HL-60/S4 treated with retinoic acid at 250 ng/mL for 4 days and 3 days (cell line): ENCODE results near the gene RNF182.
"Not testable (repeated sequence)": the region's sequence is repeated elsewhere in the genome, so short reads cannot be mapped to it uniquely, and the experiment has no call there.

ENCODE experiments used
- in situ Hi-C: fragments of 300-500 bp; cut with MboI; formaldehyde crosslinking; loops from 2 replicates; pipeline ENCODE4 v1.7.0; 2022; ENCODE audit warnings: low sequenced_read_pairs

The RNF182 gene

GRCh38 chr6:13924949-13925881, at the start of gene RNF182:
TSS of gene RNF182 (plus strand) at chr6:13924952. CDS start at chr6:13977120, 52,168 bp downstream.
- in situ Hi-C loops: no loop called here

GRCh38 chr6:13877051-13877450, 47.7 kb upstream of the RNF182 start:
- in situ Hi-C loops: no loop called here

GRCh38 chr6:13880061-13880663, 44.6 kb upstream of the RNF182 start:
- in situ Hi-C loops: not testable (repeated sequence)

- in situ Hi-C loops: no loop called here
Measured at GRCh38 chr6:13881621-13882165, 43.1 kb upstream of the RNF182 start.

- in situ Hi-C loops: no loop called here
Measured at GRCh38 chr6:13883966-13884365, 40.8 kb upstream of the RNF182 start.

- in situ Hi-C loops: no loop called here
Measured at GRCh38 chr6:13884397-13884796, 40.4 kb upstream of the RNF182 start.

GRCh38 chr6:13885601-13886000, 39.2 kb upstream of the RNF182 start:
- in situ Hi-C loops: no loop called here

- in situ Hi-C loops: no loop called here
Measured at GRCh38 chr6:13886949-13887348, 37.8 kb upstream of the RNF182 start.

- in situ Hi-C loops: no loop called here
Measured at GRCh38 chr6:13892017-13892645, 32.6 kb upstream of the RNF182 start.

- in situ Hi-C loops: loop anchor here (10.0 kb wide), 1 partner anchor 242 kb away; no protein-coding TSS in a partner anchor
Measured at GRCh38 chr6:13902922-13903321, 21.8 kb upstream of the RNF182 start.

GRCh38 chr6:13903364-13903763, 21.4 kb upstream of the RNF182 start:
- in situ Hi-C loops: loop anchor here (10.0 kb wide), 1 partner anchor 241 kb away; no protein-coding TSS in a partner anchor

GRCh38 chr6:13907001-13907350, 17.8 kb upstream of the RNF182 start:
- in situ Hi-C loops: loop anchor here (10.0 kb wide), 1 partner anchor 238 kb away; no protein-coding TSS in a partner anchor

- in situ Hi-C loops: loop anchor here (10.0 kb wide), 1 partner anchor 237 kb away; no protein-coding TSS in a partner anchor
Measured at GRCh38 chr6:13907614-13908215, 17.0 kb upstream of the RNF182 start.

- in situ Hi-C loops: loop anchor here (10.0 kb wide), 1 partner anchor 236 kb away; no protein-coding TSS in a partner anchor
Measured at GRCh38 chr6:13908955-13909381, 15.8 kb upstream of the RNF182 start.

GRCh38 chr6:13910443-13910842, 14.3 kb upstream of the RNF182 start:
- in situ Hi-C loops: no loop called here

GRCh38 chr6:13911337-13911736, 13.4 kb upstream of the RNF182 start:
- in situ Hi-C loops: no loop called here

GRCh38 chr6:13913226-13914001, 11.3 kb upstream of the RNF182 start:
- in situ Hi-C loops: no loop called here

- in situ Hi-C loops: no loop called here
Measured at GRCh38 chr6:13914351-13914750, 10.4 kb upstream of the RNF182 start.

- in situ Hi-C loops: no loop called here
Measured at GRCh38 chr6:13915561-13916229, 9.1 kb upstream of the RNF182 start.
